Left lobe of liver (tissue), 2 donors: ENCODE results near the gene S100Z. TPM values are rescaled to one million over a fixed set of nuclear protein-coding genes. Genes with fewer than 3 reads are reported as not detected.
"Not testable (repeated sequence)": the region's sequence is repeated elsewhere in the genome, so short reads cannot be mapped to it uniquely, and the experiment has no call there.

Source experiments
- ATAC-seq: fragments of 200-7000 bp; cut with Tn5 transposase; one replicate; pipeline ENCODE4 v1.9.1; 2020; ENCODE audit warnings: mild to moderate bottlenecking, moderate library complexity
- DNase-seq: peaks from one replicate; pipeline ENCODE4 v3.0.0-alpha.2; 2020; ENCODE audit warnings: low spot score
- total RNA-seq: library from RNA; stranded (reverse); gene quantifications from one replicate; pipeline ENCODE4 v1.2.1, GENCODE V29; 2021
- donor health status: DM: no; HTN: no; CAD: no; lungs with moderate emphysema.
- donor health status: DM: no; HTN: yes; CAD: no.

S100Z gene
- total RNA-seq, result not detected

GRCh38 chr5:76849419-76850291 is at the start of gene S100Z:
S100Z (plus strand) TSS chr5:76850014; CDS start chr5:76875360, 25,346 bp downstream.
- no peak for ATAC-seq
- DNase-seq, result no peak

DNA sequence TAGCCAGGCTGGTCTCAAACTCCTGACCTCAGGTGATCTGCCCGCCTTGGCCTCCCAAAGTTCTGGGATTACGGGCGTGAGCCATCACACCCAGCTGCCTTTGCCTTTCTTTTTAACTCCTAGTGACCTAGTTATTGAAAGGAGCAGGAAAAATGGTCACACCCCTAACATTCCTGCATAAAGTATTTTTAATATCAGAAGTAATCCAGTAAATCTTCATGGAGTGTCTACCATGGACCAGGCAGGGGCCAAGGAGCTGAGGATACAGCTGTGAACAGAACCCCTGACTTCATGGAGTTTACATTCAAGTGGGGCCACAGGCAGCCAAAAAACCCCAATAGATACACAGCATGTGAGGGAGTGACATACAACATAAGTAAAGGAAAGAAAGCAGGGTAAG is 49.2 kb upstream of the S100Z start:
- no peak for ATAC-seq
- no peak for DNase-seq

DNA sequence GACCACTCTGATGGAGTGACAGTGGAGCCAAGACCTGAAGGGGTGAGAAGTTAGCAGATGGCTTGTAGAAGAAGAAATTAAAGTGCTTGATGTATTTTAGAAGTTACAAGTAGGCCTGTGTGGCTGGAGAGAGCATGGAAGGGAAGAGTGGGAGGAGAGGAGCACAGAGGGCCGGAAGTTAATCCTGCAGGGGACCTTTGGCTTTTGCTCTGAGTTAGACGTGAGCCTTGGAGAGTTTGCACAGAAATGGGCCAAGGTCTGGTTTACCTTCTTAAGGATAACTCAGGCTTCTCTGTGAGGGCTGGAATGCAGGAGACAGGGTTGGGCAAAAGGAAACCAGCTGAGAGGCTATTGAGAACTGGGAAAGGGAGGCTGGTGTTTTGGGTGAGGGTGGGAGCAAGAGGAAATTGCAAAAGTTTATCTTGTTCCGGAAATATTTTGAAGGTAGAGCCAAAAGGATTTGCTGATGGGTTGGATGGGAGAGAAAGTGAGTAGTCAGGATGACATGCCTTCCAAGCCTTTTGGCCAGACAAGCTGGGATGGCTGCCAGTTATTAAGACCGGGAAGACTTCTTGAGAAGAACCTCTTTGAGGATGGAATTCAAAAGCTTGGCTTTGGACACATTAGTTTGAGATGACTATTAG is 48.5 kb upstream of the S100Z start:
- no peak for ATAC-seq

GRCh38 chr5:76801803-76802195 is 48.0 kb upstream of the S100Z start:
- DNase-seq (no peak), ATAC-seq (no peak)

More for the DNA sequence above, 48.5 kb upstream of the S100Z start:
- DNase-seq, result no peak

DNA sequence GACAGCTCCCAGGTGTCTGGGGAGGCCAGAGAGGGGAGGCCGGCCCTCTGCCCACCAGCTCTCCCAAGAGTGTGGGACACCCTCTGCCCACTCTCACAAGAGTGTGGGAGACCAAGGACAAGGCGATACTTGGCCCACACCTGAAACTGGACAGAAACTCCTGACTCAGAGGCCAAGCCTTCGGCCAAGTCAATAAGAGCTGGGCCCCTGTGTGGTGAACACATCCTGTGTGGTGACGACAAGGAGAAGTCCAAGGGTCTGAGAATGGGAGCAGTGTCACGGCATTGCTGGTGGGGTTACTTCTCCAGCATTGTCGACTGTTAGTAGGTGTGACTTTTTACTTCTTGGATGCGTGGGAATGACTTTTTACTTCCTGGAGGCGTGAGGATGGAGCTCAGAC is 45.5 kb upstream of the S100Z start:
- DNase-seq, result no peak
- ATAC-seq, result no peak

DNA sequence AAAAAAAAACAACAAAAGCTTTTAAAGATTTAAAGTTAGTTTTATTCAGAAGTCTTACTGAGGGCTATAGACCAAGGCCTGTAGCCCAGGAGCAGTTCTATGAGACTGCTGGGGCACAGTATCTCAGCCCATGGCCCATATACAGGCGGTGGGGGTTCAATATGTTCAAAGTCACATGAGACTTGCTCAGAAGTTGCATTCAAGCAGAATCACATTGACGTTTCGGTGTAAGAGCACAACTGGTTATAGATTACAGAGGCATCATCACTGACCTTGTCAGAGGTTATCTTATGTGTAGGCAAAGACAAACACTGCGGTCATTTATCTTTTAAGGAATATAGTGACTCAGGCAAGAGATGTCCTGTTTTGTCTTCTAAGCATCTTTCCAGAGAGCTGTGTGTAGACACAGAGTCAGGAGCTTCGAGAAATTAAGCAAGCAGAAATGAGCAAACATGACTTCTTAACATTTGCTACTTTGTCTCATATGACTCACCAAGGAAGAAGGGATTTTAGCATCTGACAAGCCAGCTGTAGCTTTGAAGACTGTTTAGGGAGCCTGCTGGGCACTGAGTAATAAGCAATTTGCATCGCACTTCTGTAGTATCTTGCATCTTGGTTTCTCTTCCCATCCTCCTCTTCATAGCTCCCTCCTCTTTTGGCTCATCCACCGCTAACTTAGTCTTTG is 43.9 kb upstream of the S100Z start:
- DNase-seq (no peak), ATAC-seq (no peak)

GRCh38 chr5:76807296-76807695 is 42.5 kb upstream of the S100Z start:
- ATAC-seq (no peak), DNase-seq (no peak)

DNA sequence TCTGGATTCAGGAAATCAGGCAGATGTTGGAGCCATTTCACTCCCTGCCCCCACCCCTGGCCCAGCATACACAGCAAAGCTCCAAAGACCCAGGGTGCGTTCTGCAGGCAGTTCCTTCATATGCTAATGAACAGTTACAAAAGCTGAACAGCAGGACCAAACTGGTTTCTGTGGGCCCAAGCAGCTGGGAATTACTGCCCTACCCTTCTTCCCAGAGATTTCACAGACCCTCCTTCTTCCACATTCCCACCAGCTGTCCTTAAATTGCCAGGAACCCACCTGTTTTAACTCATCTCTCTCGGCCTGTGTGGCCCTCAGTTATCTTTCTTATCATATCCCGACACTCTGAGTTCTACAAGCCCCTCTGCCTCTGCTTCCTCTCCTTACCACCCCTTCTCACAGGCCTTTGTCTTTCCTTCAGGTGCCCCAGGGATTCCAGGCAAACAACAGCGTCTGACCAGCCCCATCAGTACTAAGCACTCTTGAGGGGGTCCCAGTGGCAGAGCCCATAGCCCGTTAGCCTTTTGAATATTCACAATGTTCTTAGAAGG is 41.6 kb upstream of the S100Z start:
- DNase-seq (no peak), ATAC-seq (no peak)

GRCh38 chr5:76809141-76809540 is 40.7 kb upstream of the S100Z start:
- DNase-seq, result no peak
- ATAC-seq, result no peak

DNA sequence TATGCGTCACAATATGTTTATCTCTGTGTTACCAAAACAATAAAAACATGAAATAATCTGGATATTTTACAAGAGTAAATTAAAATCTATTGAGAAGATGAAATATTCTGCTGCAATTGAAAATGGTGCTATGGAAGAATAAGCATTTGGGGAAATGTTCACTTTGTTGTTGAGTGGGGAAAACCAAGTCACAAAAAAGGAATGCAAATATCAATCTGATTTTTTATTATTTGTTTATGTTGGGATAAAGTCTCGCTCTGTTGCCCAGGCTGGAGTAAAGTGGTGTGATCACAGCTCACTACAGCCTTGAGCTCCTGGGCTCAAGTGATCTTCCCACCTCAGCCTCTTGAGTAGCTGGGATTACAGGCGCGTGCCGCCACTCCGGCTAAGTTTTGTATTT is 39.6 kb upstream of the S100Z start:
- ATAC-seq (no peak), DNase-seq (no peak)

GRCh38 chr5:76811214-76811613 is 38.6 kb upstream of the S100Z start:
- DNase-seq (no peak), ATAC-seq (no peak)

- DNase-seq, result not testable (repeated sequence)
Observed at GRCh38 chr5:76812209-76812608, 37.6 kb upstream of the S100Z start.

GRCh38 chr5:76813982-76814562 is 35.7 kb upstream of the S100Z start:
- ATAC-seq (no peak), DNase-seq (no peak)

More at GRCh38 chr5:76812209-76812608, 37.6 kb upstream of the S100Z start:
- ATAC-seq, result not testable (repeated sequence)

- DNase-seq (no peak), ATAC-seq (no peak)
Observed at GRCh38 chr5:76816110-76816831, 33.5 kb upstream of the S100Z start.

DNA sequence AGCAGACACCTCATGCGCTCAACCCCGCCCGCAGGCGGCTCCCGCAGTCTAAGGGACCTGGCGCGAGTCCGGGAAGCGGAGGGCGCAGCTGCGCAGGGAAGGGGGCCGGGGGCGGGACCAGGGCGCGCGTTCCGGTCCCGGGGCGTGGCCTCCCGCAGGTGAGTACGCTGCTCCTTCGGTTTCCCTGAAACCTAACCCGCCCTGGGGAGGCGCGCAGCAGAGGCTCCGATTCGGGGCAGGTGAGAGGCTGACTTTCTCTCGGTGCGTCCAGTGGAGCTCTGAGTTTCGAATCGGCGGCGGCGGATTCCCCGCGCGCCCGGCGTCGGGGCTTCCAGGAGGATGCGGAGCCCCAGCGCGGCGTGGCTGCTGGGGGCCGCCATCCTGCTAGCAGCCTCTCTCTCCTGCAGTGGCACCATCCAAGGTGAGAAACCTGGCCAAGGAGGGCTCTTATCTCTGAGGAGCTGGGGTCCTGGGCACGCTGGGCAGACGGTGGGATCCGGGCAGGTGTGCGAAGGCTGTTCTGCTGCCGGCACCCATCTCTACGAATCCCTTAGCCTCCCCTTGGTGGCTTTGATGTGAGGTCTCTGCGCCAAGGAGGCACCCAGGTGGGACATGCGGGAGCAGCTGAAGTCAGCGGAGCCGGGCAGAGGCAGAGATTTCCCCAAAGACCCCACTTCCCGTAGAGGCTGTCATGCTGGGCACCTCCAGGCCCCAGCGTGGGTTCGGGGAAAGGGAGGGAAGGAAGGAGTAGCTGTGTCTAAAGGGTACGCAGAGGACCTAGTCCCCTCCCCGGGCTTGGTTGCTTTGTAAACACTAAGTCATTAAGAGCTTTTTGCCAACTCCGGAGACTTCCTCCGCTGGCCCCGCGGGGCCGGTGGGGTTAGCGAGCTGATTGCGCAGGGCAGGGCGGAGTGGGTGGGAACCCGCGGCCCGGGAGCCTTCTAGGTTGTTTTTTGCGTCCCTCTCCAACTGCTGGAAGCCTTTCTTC is 30.7 kb upstream of the S100Z start, which contains the start of gene F2RL1:
Gene F2RL1, plus strand, starts transcription at position 187 of the 988 bp plus-strand sequence. Its CDS starts 153 bp downstream, at position 340.
- peak; percentile 80 for ATAC-seq
- peak; percentile 89 for DNase-seq

GRCh38 chr5:76819851-76820525 is 29.8 kb upstream of the S100Z start:
- DNase-seq (peak; percentile 77), ATAC-seq (peak; percentile 61)

- DNase-seq, result no peak
- no peak for ATAC-seq
Observed at GRCh38 chr5:76820526-76820890, 29.3 kb upstream of the S100Z start.

DNA sequence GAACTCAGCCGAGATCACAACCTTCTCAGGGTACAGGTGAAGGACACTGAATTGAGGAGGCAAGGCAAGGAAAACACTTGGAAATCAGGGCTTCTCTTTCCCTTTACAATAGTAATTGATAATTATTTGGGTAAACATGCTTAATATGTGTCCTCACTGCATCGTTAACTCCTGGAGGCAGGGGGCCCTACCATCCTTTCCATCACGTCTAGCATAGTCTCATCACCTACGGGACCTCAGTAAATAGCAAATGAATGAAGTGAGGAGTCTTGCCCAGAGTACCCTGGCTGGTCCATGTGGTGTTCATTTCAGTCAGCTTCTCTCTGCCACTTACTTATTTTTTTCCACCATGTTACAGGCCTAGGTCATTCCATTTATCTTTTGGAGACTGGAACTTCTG is 28.7 kb upstream of the S100Z start:
- no peak for ATAC-seq
- no peak for DNase-seq
